HG03342 (cell line): Measurements from ENCODE around the gene ZNF385D.

Experiments
- ATAC-seq: cut with Tn5 transposase; IDR thresholded peaks from one replicate; pipeline ENCODE4 v1.9.1; 2021; ENCODE audit warnings: mild to moderate bottlenecking, moderate library complexity; ENCODE audit not compliant: unreplicated experiment

The ZNF385D gene

GRCh38 chr3:21618695-21619094 lies 132.3 kb downstream of the ZNF385D start:
- no peak for ATAC-seq

GRCh38 chr3:21613372-21614070 lies 137.5 kb downstream of the ZNF385D start:
- ATAC-seq, result no peak

- no peak for ATAC-seq
These were observed 149.8 kb downstream of the ZNF385D start for GRCh38 chr3:21601178-21601577.

GRCh38 chr3:21599890-21600289 lies 151.1 kb downstream of the ZNF385D start:
- ATAC-seq, result no peak

- no peak for ATAC-seq
These were observed 158.2 kb downstream of the ZNF385D start for GRCh38 chr3:21592828-21593227.

- no peak for ATAC-seq
These were observed 163.1 kb downstream of the ZNF385D start for GRCh38 chr3:21587894-21588293.

- no peak for ATAC-seq
These were observed 165.7 kb downstream of the ZNF385D start for GRCh38 chr3:21585216-21585740.

GRCh38 chr3:21573291-21573690 lies 177.7 kb downstream of the ZNF385D start:
- ATAC-seq, result no peak

GRCh38 chr3:21564531-21564930 lies 186.5 kb downstream of the ZNF385D start:
- ATAC-seq, result no peak

- ATAC-seq, result no peak
These were observed 188.8 kb downstream of the ZNF385D start for GRCh38 chr3:21562243-21562642.

- ATAC-seq, result no peak
These were observed 189.5 kb downstream of the ZNF385D start for GRCh38 chr3:21561472-21561871.

- ATAC-seq, result no peak
These were observed 200.0 kb downstream of the ZNF385D start for GRCh38 chr3:21551019-21551418.

- no peak for ATAC-seq
These were observed 206.9 kb downstream of the ZNF385D start for GRCh38 chr3:21544076-21544462.

- ATAC-seq, result no peak
These were observed 207.5 kb downstream of the ZNF385D start for GRCh38 chr3:21543380-21544075.

- no peak for ATAC-seq
These were observed 208.2 kb downstream of the ZNF385D start for GRCh38 chr3:21542656-21543379.

- ATAC-seq, result no peak
These were observed 210.7 kb downstream of the ZNF385D start for GRCh38 chr3:21540265-21540664.

GRCh38 chr3:21534462-21534861 lies 216.5 kb downstream of the ZNF385D start:
- ATAC-seq, result no peak

- ATAC-seq, result no peak
These were observed 218.0 kb downstream of the ZNF385D start for GRCh38 chr3:21533002-21533401.

GRCh38 chr3:21531909-21532308 lies 219.1 kb downstream of the ZNF385D start:
- ATAC-seq, result no peak

GRCh38 chr3:21528291-21528995 lies 222.6 kb downstream of the ZNF385D start:
- ATAC-seq, result no peak

- no peak for ATAC-seq
These were observed 224.5 kb downstream of the ZNF385D start for GRCh38 chr3:21526461-21526860.
